Activated T-helper 2 cell treated with anti-CD3 and anti-CD28 coated beads, Interferon-gamma antibody, Interleukin-2, Interleukin-4, amounts not matched to agents 10 μg/mL and 5 μg/mL and 100 μg/mL, durations not matched to agents 14 hours and 24 hours and 36 hours (primary cell): Measurements from ENCODE around the gene RRBP1. TPM values are rescaled to one million over a fixed set of nuclear protein-coding genes. Genes with fewer than 3 reads are reported as not detected.
A peak's percentile ranks its signal among the peaks of the same experiment; 100 is the strongest.

Experiments
- DNase-seq: peaks from one replicate; pipeline ENCODE4 v3.0.0; 2021; ENCODE audit warnings: low spot score
- H3K27ac Mint-ChIP-seq: one replicate; pipeline ENCODE4 v1.8.0; 2021; ENCODE audit warnings: mixed read lengths
- H3K27me3 Mint-ChIP-seq: one replicate; pipeline ENCODE4 v1.8.0; 2021; ENCODE audit warnings: low read depth, mixed read lengths
- H3K36me3 Mint-ChIP-seq: one replicate; pipeline ENCODE4 v1.8.0; 2021; ENCODE audit warnings: low read depth, mixed read lengths
- H3K4me1 Mint-ChIP-seq: one replicate; pipeline ENCODE4 v1.8.0; 2021; ENCODE audit warnings: low read depth, mixed read lengths
- H3K4me3 Mint-ChIP-seq: one replicate; pipeline ENCODE4 v1.8.0; 2021; ENCODE audit warnings: low read depth, mild to moderate bottlenecking, moderate library complexity, mixed read lengths
- H3K9me3 Mint-ChIP-seq: one replicate; pipeline ENCODE4 v1.8.0; 2021; ENCODE audit warnings: mixed read lengths
- intact Hi-C: fragments of 100-400 bp; cut with micrococcal nuclease; formaldehyde crosslinking; loops from one replicate; pipeline ENCODE4 v1.15.1; 2023
- total RNA-seq: library from RNA; stranded (reverse); gene quantifications from 2 replicates; pipeline ENCODE4 v1.2.3, GENCODE V29; 2022

RRBP1 gene
- total RNA-seq, 1 donor from 2014 or later: 73.6 TPM

- peaks cover 2% of the 10 kb centered on the region for H3K9me3 Mint-ChIP-seq
- H3K4me3 Mint-ChIP-seq: peak overlapping the region; percentile 91
- DNase-seq: no peak
- intact Hi-C loops: loop anchor here (1.0 to 2.0 kb wide), 5 partner anchors 13 to 398 kb away; partner anchors contain the start of genes MGME1 and SNX5
- peaks cover 6% of the 10 kb centered on the region for H3K27me3 Mint-ChIP-seq
- peak overlapping the region; percentile 90 for H3K27ac Mint-ChIP-seq
- H3K36me3 Mint-ChIP-seq: peaks cover 7% of the 10 kb centered on the region
- H3K4me1 Mint-ChIP-seq: peaks cover 22% of the 10 kb centered on the region
Measured at GRCh38 chr20:17571153-17571527, 110.9 kb downstream of the RRBP1 start.

- Mint-ChIP-seq H3K4me1 (peaks cover 22% of the 10 kb centered on the region), H3K9me3 (peaks cover 3% of the 10 kb centered on the region), H3K4me3 (peak overlapping the region; percentile 91), H3K27ac (peak overlapping the region; percentile 90), H3K27me3 (peaks cover 6% of the 10 kb centered on the region), H3K36me3 (peaks cover 7% of the 10 kb centered on the region)
- peak; percentile 23 for DNase-seq
- intact Hi-C loops: loop anchor here (1.0 to 2.0 kb wide), 5 partner anchors 12 to 398 kb away; partner anchors contain the start of genes MGME1 and SNX5
Measured at GRCh38 chr20:17570347-17571152, 111.5 kb downstream of the RRBP1 start.

GRCh38 chr20:17569616-17570346, 112.3 kb downstream of the RRBP1 start, which contains the start of gene DSTN:
DSTN (plus strand) TSS chr20:17570075; CDS start chr20:17570209, 134 bp downstream.
- peak within 1 kb of the TSS; percentile 93 for H3K4me3 Mint-ChIP-seq
- H3K4me1 Mint-ChIP-seq: peaks cover 22% of the 10 kb centered on the region

GRCh38 chr20:17568972-17569521, 113.0 kb downstream of the RRBP1 start:
- H3K27ac Mint-ChIP-seq: no peak overlapping the region
- intact Hi-C loops: no loop called here
- H3K27me3 Mint-ChIP-seq: peaks cover 9% of the 10 kb centered on the region
- H3K9me3 Mint-ChIP-seq: peaks cover 3% of the 10 kb centered on the region
- DNase-seq: no peak
- H3K4me1 Mint-ChIP-seq: peaks cover 22% of the 10 kb centered on the region
- peak overlapping the region; percentile 42 for H3K4me3 Mint-ChIP-seq
- H3K36me3 Mint-ChIP-seq: peaks cover 3% of the 10 kb centered on the region

More at GRCh38 chr20:17569616-17570346, 112.3 kb downstream of the RRBP1 start, which contains the start of gene DSTN:
- DNase-seq: peak; percentile 85
- peaks cover 3% of the 10 kb centered on the region for H3K9me3 Mint-ChIP-seq
- peaks cover 3% of the 10 kb centered on the region for H3K36me3 Mint-ChIP-seq
- intact Hi-C loops: loop anchor here (2.0 kb wide), 4 partner anchors 41 to 399 kb away; partner anchors contain the start of genes MGME1 and SNX5
- peaks cover 9% of the 10 kb centered on the region for H3K27me3 Mint-ChIP-seq
- peak within 1 kb of the TSS; percentile 90 for H3K27ac Mint-ChIP-seq

GRCh38 chr20:17568045-17568788, 113.8 kb downstream of the RRBP1 start:
- Mint-ChIP-seq H3K36me3 (no peaks in the 10 kb centered on the region), H3K27ac (no peak overlapping the region), H3K27me3 (peaks cover 9% of the 10 kb centered on the region), H3K9me3 (peaks cover 3% of the 10 kb centered on the region), H3K4me1 (peaks cover 18% of the 10 kb centered on the region), H3K4me3 (peak overlapping the region; percentile 42)
- intact Hi-C loops: no loop called here
- no peak for DNase-seq

- DNase-seq: no peak
- H3K27me3 Mint-ChIP-seq: peaks cover 9% of the 10 kb centered on the region
- intact Hi-C loops: no loop called here
- H3K4me1 Mint-ChIP-seq: peaks cover 6% of the 10 kb centered on the region
- H3K4me3 Mint-ChIP-seq: no peak overlapping the region
- H3K27ac Mint-ChIP-seq: no peak overlapping the region
- no peaks in the 10 kb centered on the region for H3K36me3 Mint-ChIP-seq
- H3K9me3 Mint-ChIP-seq: peaks cover 3% of the 10 kb centered on the region
Measured at GRCh38 chr20:17566345-17566744, 115.7 kb downstream of the RRBP1 start.

GRCh38 chr20:17565169-17565845, 116.7 kb downstream of the RRBP1 start:
- Mint-ChIP-seq H3K9me3 (peaks cover 3% of the 10 kb centered on the region), H3K4me3 (no peak overlapping the region), H3K27me3 (peaks cover 9% of the 10 kb centered on the region), H3K4me1 (peaks cover 9% of the 10 kb centered on the region), H3K27ac (no peak overlapping the region), H3K36me3 (no peaks in the 10 kb centered on the region)
- no peak for DNase-seq
- intact Hi-C loops: no loop called here

Other genes with a start within 250 kb of the RRBP1 start
- 0.51 and 0.82 TPM in 2 replicates for gene BFSP1, start 150.9 kb downstream of the RRBP1 start, total RNA-seq
- gene DSTN, start 112.2 kb downstream of the RRBP1 start, total RNA-seq: 61.2 and 64.3 TPM in 2 replicates
- not detected in 2 replicates for gene BANF2, start 17.7 kb upstream of the RRBP1 start, total RNA-seq